Gastroesophageal sphincter (tissue), 3 donors: ENCODE data around the gene DOCK10.

Experiments
- EP300 ChIP-seq: sonication (generic); formaldehyde crosslinking; IDR thresholded peaks from one replicate; pipeline ENCODE4 v1.6.1; 2017; ENCODE audit warnings: antibody characterized with exemption, mild to moderate bottlenecking
- TF ChIP-seq, protein P1 (sequence below), 4 experiments: fragments of 200-600 bp in 2 of 4; fragments of 450-650 bp in 2 of 4; sonication (generic) in 1 of 4; IDR thresholded peaks; one replicate each; pipeline ENCODE4 v1.5.1; 2017 to 2019; ENCODE audit warnings: antibody characterized with exemption in 4 of 4, mild to moderate bottlenecking in 2 of 4, moderate library complexity in 2 of 4

DNA sequence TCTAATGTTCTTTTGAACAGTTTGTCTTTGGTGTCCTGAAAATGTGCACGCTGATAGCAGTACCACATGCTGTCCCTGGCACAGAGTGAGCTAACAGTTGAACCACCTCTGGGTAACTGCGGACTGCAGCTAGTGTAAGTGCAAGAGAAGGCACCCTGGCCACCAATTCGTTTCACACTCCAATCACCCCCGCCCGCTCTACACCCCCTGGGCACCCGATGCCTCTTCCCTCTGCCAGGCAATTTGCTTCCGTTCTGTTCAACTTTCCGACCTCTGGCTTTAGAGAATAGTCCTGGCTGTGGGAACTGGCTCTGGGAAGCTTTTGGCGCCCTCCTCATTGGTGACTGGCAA, 1.4 kb downstream of the DOCK10 start:
- TF ChIP-seq, protein P1, sequence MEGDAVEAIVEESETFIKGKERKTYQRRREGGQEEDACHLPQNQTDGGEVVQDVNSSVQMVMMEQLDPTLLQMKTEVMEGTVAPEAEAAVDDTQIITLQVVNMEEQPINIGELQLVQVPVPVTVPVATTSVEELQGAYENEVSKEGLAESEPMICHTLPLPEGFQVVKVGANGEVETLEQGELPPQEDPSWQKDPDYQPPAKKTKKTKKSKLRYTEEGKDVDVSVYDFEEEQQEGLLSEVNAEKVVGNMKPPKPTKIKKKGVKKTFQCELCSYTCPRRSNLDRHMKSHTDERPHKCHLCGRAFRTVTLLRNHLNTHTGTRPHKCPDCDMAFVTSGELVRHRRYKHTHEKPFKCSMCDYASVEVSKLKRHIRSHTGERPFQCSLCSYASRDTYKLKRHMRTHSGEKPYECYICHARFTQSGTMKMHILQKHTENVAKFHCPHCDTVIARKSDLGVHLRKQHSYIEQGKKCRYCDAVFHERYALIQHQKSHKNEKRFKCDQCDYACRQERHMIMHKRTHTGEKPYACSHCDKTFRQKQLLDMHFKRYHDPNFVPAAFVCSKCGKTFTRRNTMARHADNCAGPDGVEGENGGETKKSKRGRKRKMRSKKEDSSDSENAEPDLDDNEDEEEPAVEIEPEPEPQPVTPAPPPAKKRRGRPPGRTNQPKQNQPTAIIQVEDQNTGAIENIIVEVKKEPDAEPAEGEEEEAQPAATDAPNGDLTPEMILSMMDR (IDR thresholded peaks at IDR 0.05): no peak
- no peak for TF ChIP-seq EP300
